H1 (cell line): Measurements from ENCODE around the gene DVL2. TPM values are rescaled to one million over a fixed set of nuclear protein-coding genes. Genes with fewer than 3 reads are reported as not detected.

ENCODE experiments used
- CHD2 ChIP-seq: IDR thresholded peaks from 2 replicates; pipeline ENCODE4 v1.6.1; 2012; ENCODE audit warnings: low read length, improper control_type of control experiment
- CHD7 ChIP-seq: fragments of 300-600 bp; sonication (generic); IDR thresholded peaks from 2 replicates; pipeline ENCODE4 v1.7.1; 2012; ENCODE audit warnings: low read length, moderate library complexity, mild to moderate bottlenecking, inconsistent platforms; ENCODE audit not compliant: insufficient replicate concordance
- EGR1 ChIP-seq: IDR thresholded peaks from 2 replicates; pipeline ENCODE4 v1.6.1; 2011; ENCODE audit warnings: low read depth, low read length, borderline replicate concordance
- FOSL1 ChIP-seq: IDR thresholded peaks from 2 replicates; pipeline ENCODE4 v1.6.1; 2011; ENCODE audit warnings: mild to moderate bottlenecking, low read depth, low read length, moderate library complexity; ENCODE audit not compliant: insufficient read depth
- HDAC2 ChIP-seq, 2 experiments: fragments of 300-600 bp in 1 of 2; sonication (generic) in 1 of 2; IDR thresholded peaks; 2 replicates each; pipeline ENCODE4 v1.6.1; 2011 to 2012; ENCODE audit warnings: low read depth in 2 of 2, low read length in 2 of 2, mild to moderate bottlenecking in 2 of 2, moderate library complexity in 2 of 2, borderline replicate concordance in 1 of 2, inconsistent platforms in 1 of 2
- HDAC6 ChIP-seq: IDR thresholded peaks from one replicate; pipeline ENCODE4 v1.7.1; 2012; ENCODE audit warnings: low read depth, mild to moderate bottlenecking, inconsistent platforms, low read length, moderate library complexity
- JUND ChIP-seq: IDR thresholded peaks from 2 replicates; pipeline ENCODE4 v1.6.1; 2011; ENCODE audit warnings: mild to moderate bottlenecking, improper control_type of control experiment, low read length
- MAX ChIP-seq: IDR thresholded peaks from 2 replicates; pipeline ENCODE4 v1.6.1; 2012; ENCODE audit warnings: inconsistent platforms
- NRF1 ChIP-seq: IDR thresholded peaks from 2 replicates; pipeline ENCODE4 v1.6.1; 2011; ENCODE audit warnings: mild to moderate bottlenecking, low read depth, low read length, improper control_type of control experiment
- SIRT6 ChIP-seq: IDR thresholded peaks from one replicate; pipeline ENCODE4 v1.7.1; 2012; ENCODE audit warnings: low read length, inconsistent platforms
- SP4 ChIP-seq: IDR thresholded peaks from 2 replicates; pipeline ENCODE4 v1.6.1; 2012; ENCODE audit warnings: low read length, inconsistent platforms
- TBP ChIP-seq: IDR thresholded peaks from 2 replicates; pipeline ENCODE4 v1.6.1; 2011; ENCODE audit warnings: low read depth, low read length, improper control_type of control experiment
- YY1 ChIP-seq: IDR thresholded peaks from 2 replicates; pipeline ENCODE4 v1.6.1; 2011; ENCODE audit warnings: low read depth, mild to moderate bottlenecking, low read length
- polyA plus RNA-seq, 7 experiments: library from polyadenylated mRNA; depleted of rRNA in 3 of 7; stranded (reverse) in 5 of 7; unstranded in 2 of 7; fragments of >200 nt in 5 of 7; fragments of 200-250 nt in 2 of 7; gene quantifications; 1 replicate in 5 of 7; 2 replicates in 1 of 7; 4 replicates in 1 of 7; pipeline versions ENCODE4 v1.2.1 to v1.2.3, GENCODE V29; 2011 to 2013; ENCODE audit warnings: missing spikeins in 2 of 7, mixed read lengths in 2 of 7
- total RNA-seq: library from RNA; stranded (reverse); fragmentation: NEBNext Ultra II Directional; extraction: Animal tissue kit (Norgen Biotek cat#: 25700); gene quantifications from 2 replicates; pipeline ENCODE4 v1.2.1, GENCODE V29; 2021

Gene DVL2
- total and polyA plus RNA-seq, 2 of the 8 experiments (the other 6 are each of a cell fraction or from before 2014, with no cell fraction given) = 19.0 to 59.6 TPM

- TF ChIP-seq CHD7 = no peak
- TF ChIP-seq FOSL1 = no peak
- TF ChIP-seq HDAC2 (IDR thresholded peaks at IDR 0.05; ENCODE audit: borderline replicate concordance in 1 of 2, low read depth in 2 of 2, low read length in 2 of 2) = no peak
- no peak for TF ChIP-seq CHD2
- no peak for TF ChIP-seq SP4
- TF ChIP-seq HDAC6 = no peak
- no peak for TF ChIP-seq EGR1
- TF ChIP-seq TBP = no peak
- no peak for TF ChIP-seq YY1
- TF ChIP-seq MAX = no peak
- TF ChIP-seq JUND = no peak
- no peak for TF ChIP-seq NRF1
- no peak for TF ChIP-seq SIRT6
These were observed 18.8 kb upstream of the DVL2 start (continued) for GRCh38 chr17:7253082-7253481.
